ENCODE results near the gene HDDC3. TPM values are rescaled to one million over a fixed set of nuclear protein-coding genes. Genes with fewer than 3 reads are reported as not detected.

The HDDC3 gene
- total and polyA plus RNA-seq, 11 donors, result 10.9 to 19.9 (median 15.2) TPM

DNA sequence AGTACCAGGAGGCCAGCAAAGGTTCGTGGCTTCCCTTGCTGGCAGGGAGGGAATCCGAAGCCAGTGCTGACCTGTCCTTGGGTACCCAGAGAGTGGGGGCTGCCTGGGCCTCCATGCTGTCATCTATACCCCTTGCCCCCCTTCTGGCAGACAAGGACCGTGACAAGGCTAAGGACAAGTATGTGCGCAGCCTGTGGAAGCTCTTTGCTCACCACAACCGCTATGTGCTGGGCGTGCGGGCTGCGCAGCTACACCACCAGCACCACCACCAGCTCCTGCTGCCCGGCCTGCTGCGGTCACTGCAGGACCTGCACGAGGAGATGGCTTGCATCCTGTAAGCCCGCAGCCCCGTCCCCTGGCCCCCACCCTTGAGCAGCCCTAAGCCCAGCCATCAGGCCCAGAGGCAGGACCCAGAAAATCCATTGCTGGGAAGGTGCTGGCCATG is 45.3 kb downstream of the HDDC3 start:
- H3K9me3 ChIP-seq, result no peaks in the 10 kb centered on the region
- H3K27me3 ChIP-seq, result no peaks in the 10 kb centered on the region
- peaks cover 0 to 59% (median 37%) of the 10 kb centered on the region in 12 donors for H3K4me1 ChIP-seq
- no peak for TF ChIP-seq POLR2A (IDR thresholded peaks at IDR 0.05)
- TF ChIP-seq, protein P1, sequence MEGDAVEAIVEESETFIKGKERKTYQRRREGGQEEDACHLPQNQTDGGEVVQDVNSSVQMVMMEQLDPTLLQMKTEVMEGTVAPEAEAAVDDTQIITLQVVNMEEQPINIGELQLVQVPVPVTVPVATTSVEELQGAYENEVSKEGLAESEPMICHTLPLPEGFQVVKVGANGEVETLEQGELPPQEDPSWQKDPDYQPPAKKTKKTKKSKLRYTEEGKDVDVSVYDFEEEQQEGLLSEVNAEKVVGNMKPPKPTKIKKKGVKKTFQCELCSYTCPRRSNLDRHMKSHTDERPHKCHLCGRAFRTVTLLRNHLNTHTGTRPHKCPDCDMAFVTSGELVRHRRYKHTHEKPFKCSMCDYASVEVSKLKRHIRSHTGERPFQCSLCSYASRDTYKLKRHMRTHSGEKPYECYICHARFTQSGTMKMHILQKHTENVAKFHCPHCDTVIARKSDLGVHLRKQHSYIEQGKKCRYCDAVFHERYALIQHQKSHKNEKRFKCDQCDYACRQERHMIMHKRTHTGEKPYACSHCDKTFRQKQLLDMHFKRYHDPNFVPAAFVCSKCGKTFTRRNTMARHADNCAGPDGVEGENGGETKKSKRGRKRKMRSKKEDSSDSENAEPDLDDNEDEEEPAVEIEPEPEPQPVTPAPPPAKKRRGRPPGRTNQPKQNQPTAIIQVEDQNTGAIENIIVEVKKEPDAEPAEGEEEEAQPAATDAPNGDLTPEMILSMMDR (IDR thresholded peaks at IDR 0.05), result no peak
- peaks cover 3 to 64% (median 46%) of the 10 kb centered on the region in 9 donors for H3K36me3 ChIP-seq
- H3K4me3 ChIP-seq, result no peak overlapping the region
- H3K27ac ChIP-seq, result peak overlapping the region in 2 of 12 donors; percentile 94
- DNase-seq (peak in 1 of 5 donors; percentile 60), ATAC-seq (no peak)
- WGBS, 4 donors, result 79 to 93% (median 85%) methylated on average over 13 of the region's 13 CpGs
- intact Hi-C loops (cut with DNase I), result loop anchor here in 9 of 10 donors (2.0 to 10.0 kb wide), 8 partner anchors 45 to 562 kb away; partner anchors contain the start of genes BLM (in 5 of the 9), HDDC3 (in 3 of the 9) and CRTC3 (in 1 of the 9)

DNA sequence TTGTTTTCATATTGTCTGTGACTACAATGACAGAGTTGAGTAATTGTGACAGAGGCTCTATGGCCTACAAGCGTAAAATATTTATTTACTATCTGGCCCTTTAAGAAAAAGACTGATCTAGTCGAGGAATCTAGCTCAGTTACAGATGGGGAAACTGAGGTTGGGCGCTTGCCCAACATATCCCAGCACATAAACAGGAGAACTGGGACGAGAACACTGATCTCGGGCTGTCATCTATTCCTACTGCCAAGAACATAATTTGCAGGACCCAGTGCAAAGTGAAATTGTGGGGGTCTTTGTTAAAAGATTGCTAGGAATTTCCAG is 46.1 kb downstream of the HDDC3 start:
- H3K27ac ChIP-seq, result peak overlapping the region in 8 of 12 donors; percentile 53 to 99 (median 94)
- H3K9me3 ChIP-seq, result no peaks in the 10 kb centered on the region
- TF ChIP-seq, protein P1 (IDR thresholded peaks at IDR 0.05), result peak in 4 of 12 donors; percentile 7 to 30 (median 27)
- no peak for TF ChIP-seq POLR2A (IDR thresholded peaks at IDR 0.05)
- 25 to 40% (median 32%) methylated on average over 5 of the region's 5 CpGs for WGBS, 4 donors
- H3K4me1 ChIP-seq, result peaks cover 0 to 59% (median 37%) of the 10 kb centered on the region in 12 donors
- H3K4me3 ChIP-seq, result peak overlapping the region in 8 of 12 donors; percentile 9 to 86 (median 76)
- no peak for DNase-seq
- H3K27me3 ChIP-seq, result no peaks in the 10 kb centered on the region
- H3K36me3 ChIP-seq, result peaks cover 0 to 64% (median 46%) of the 10 kb centered on the region in 9 donors
- no peak for ATAC-seq
- intact Hi-C loops (cut with DNase I), result loop anchor here (1.0 to 10.0 kb wide), 9 partner anchors 46 to 561 kb away; partner anchors contain the start of genes BLM (in 5 of the 10), HDDC3 (in 3 of the 10) and CRTC3 (in 1 of the 10)

DNA sequence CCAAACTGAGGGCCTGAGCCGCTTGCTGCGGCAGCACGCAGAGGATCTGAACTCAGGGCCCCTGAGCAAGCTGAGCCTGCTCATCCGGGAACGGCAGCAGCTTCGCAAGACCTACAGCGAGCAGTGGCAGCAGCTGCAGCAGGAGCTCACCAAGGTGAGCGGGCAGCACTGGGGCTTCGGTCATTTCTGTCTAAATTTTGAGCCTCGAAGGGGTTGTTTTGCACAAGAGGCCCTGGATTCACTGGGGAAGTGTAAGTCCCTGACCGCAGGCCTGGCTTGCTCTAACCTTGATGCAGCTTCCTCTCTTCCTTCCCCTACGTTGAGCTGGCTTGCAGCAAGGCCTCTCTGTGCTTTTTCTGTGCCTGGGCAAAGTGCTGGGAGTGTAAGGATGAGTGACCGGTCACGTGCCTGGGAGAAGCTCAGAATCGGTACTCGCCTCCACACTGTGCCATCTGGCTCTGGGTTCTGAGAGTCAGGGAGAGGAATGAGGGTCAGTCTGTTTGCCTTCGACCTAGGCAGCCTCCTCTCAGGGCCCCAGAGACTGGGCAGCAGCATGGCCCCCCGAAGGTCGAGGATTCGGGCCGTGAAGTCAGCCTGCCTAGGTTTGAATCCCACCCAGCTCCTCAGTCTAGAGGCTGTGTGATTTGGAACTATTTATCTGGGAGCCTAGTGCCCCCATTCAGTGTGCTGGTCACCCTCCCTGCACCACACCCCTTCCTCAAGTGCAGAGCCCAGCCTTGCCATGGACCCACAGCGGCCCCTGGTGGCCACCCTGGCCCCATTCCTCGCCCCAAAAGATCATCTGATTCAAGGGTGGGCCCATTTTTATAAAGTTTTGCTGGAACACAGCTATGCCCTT is 46.7 kb downstream of the HDDC3 start:
- intact Hi-C loops (cut with DNase I), result loop anchor here (1.0 to 10.0 kb wide), 11 partner anchors 15 to 561 kb away; partner anchors contain the start of genes BLM (in 7 of the 10), HDDC3 (in 3 of the 10) and CRTC3 (in 1 of the 10)
- ATAC-seq (peak; percentile 54 to 79 (median 63)), DNase-seq (peak; percentile 79 to 91 (median 84))
- 26 to 54% (median 46%) methylated on average over 9 to 23 of the region's 23 CpGs for WGBS, 4 donors
- Histone ChIP-seq H3K9me3 (no peaks in the 10 kb centered on the region), H3K27me3 (no peaks in the 10 kb centered on the region), H3K4me3 (peak overlapping the region; percentile 9 to 86 (median 70)), H3K4me1 (peaks cover 0 to 59% (median 37%) of the 10 kb centered on the region in 12 donors), H3K27ac (peak overlapping the region; percentile 88 to 99 (median 96)), H3K36me3 (peaks cover 0 to 64% (median 46%) of the 10 kb centered on the region in 9 donors)
- TF ChIP-seq POLR2A (IDR thresholded peaks at IDR 0.05), result no peak
- TF ChIP-seq, protein P1 (IDR thresholded peaks at IDR 0.05), result peak; percentile 95 to 100 (median 98)

Data from heart left ventricle (tissue), 16 donors.